ENCODE measurements around the gene PGBD1. TPM values are rescaled to one million over a fixed set of nuclear protein-coding genes. Genes with fewer than 3 reads are reported as not detected.
"Not testable (repeated sequence)": the region's sequence is repeated elsewhere in the genome, so short reads cannot be mapped to it uniquely, and the experiment has no call there.

PGBD1 gene
- total RNA-seq, 1 donor from 2014 or later = 3.0 TPM

DNA sequence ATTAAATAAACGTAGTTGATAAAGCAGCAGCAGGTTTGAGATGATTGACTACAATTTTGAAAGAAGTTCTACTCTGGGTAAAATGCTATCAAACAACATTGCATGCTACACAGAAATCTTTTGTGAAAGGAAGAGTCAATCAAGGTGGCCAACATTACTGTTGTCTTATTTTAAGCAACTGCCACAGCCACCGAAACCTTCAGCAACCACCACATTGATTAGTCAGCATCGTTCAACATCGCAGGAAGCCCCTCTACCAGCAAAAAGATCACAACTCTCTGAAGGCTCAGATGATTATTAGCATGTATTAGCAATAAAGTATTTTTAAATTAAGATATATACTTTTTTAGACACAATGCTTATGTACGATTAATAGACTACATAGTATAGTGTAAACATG is 14.0 kb downstream of the PGBD1 start:
- H3K27me3 ChIP-seq = no peaks in the 10 kb centered on the region
- H3K9me3 ChIP-seq = peaks cover 0 to 3% of the 10 kb centered on the region in 2 donors
- no peaks in the 10 kb centered on the region for H3K4me1 ChIP-seq
- DNase-seq (ENCODE audit: low spot score in 2 of 2) = no peak
- TF ChIP-seq, protein P1, sequence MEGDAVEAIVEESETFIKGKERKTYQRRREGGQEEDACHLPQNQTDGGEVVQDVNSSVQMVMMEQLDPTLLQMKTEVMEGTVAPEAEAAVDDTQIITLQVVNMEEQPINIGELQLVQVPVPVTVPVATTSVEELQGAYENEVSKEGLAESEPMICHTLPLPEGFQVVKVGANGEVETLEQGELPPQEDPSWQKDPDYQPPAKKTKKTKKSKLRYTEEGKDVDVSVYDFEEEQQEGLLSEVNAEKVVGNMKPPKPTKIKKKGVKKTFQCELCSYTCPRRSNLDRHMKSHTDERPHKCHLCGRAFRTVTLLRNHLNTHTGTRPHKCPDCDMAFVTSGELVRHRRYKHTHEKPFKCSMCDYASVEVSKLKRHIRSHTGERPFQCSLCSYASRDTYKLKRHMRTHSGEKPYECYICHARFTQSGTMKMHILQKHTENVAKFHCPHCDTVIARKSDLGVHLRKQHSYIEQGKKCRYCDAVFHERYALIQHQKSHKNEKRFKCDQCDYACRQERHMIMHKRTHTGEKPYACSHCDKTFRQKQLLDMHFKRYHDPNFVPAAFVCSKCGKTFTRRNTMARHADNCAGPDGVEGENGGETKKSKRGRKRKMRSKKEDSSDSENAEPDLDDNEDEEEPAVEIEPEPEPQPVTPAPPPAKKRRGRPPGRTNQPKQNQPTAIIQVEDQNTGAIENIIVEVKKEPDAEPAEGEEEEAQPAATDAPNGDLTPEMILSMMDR (IDR thresholded peaks at IDR 0.05) = no peak
- H3K4me3 ChIP-seq = no peak overlapping the region
- intact Hi-C loops (cut with DNase I) = no loop called here
- no peak overlapping the region for H3K27ac ChIP-seq
- H3K36me3 ChIP-seq = peaks cover 16 to 18% of the 10 kb centered on the region in 2 donors

DNA sequence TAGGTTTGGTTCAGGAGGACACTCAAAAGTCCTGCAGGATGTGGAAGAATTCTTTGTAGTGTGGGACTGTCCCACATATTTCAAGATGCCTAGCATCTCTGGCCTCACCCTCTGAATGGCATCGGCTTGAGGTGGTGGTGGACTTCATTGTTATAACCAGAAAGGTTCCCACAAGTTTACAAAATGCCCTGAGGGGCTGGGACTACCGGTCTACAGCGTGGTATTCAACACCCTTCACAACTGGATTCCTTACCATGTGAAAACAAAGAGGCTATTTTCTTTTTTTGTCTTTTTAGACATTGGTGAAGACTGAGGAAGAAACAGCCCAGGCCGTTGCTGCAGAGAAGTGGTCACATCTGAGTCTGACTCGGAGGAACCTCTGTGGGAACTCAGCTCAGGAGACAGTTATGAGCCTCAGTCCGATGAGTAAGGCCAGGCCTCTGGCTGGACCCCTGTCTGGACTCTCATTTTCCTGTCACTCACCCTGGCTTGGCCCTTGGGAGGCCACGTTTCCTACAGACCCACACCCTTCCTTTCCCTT is 15.2 kb downstream of the PGBD1 start:
- H3K9me3 ChIP-seq = no peaks in the 10 kb centered on the region
- TF ChIP-seq, protein P1 (IDR thresholded peaks at IDR 0.05) = no peak
- no peaks in the 10 kb centered on the region for H3K4me1 ChIP-seq
- no peak overlapping the region for H3K27ac ChIP-seq
- H3K4me3 ChIP-seq = no peak overlapping the region
- no peaks in the 10 kb centered on the region for H3K27me3 ChIP-seq
- intact Hi-C loops (cut with DNase I) = no loop called here
- DNase-seq (ENCODE audit: low spot score in 2 of 2) = no peak
- peaks cover 25 to 29% of the 10 kb centered on the region in 2 donors for H3K36me3 ChIP-seq

DNA sequence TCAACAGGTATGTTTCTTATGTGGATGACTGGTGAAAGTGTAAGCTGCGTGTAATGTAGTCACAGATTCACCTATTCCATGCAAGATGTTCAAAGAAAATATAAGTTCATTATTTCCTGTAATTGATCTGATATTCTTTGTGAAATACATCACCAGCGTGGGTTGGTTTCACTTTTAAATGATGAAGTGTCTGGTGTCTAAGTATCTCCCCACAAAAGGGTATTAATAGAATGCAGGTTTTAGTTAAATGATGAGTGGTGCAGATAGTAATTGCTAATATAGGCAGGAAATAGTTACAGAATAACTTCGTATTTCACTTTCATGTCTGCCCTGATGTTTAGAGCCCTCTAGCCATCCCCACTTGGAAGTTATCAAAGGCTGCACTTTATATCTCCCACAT is 22.2 kb downstream of the PGBD1 start:
- DNase-seq (ENCODE audit: low spot score in 2 of 2) = no peak
- H3K9me3 ChIP-seq = peaks cover 0 to 8% of the 10 kb centered on the region in 2 donors
- H3K27me3 ChIP-seq = no peaks in the 10 kb centered on the region
- TF ChIP-seq, protein P1 (IDR thresholded peaks at IDR 0.05) = no peak
- peaks cover 8 to 18% of the 10 kb centered on the region in 2 donors for H3K36me3 ChIP-seq
- no peak overlapping the region for H3K4me3 ChIP-seq
- intact Hi-C loops (cut with DNase I) = no loop called here
- H3K4me1 ChIP-seq = no peaks in the 10 kb centered on the region
- no peak overlapping the region for H3K27ac ChIP-seq

DNA sequence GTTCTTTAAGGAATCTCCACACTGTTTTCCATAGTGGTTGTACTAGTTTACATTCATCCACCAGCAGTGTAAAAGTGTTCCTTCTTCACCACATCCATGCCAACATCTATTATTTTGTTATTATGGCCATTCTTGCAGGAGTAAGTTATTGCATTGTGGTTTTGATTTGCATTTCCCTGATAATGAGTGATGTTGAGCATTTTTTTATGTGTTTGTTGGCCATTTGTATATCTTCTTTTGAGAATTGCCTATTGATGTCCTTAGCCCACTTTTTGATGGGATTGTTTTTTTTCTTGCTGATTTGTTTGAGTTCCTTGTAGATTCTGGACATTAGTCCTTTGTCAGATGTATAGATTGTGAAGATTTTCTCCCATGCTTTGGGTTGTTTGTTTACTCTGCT is 25.0 kb downstream of the PGBD1 start:
- H3K27me3 ChIP-seq; H3K4me1 ChIP-seq; H3K36me3 ChIP-seq; H3K4me3 ChIP-seq; H3K27ac ChIP-seq; DNase-seq (ENCODE audit: low spot score in 2 of 2); intact Hi-C loops (cut with DNase I): not testable (repeated sequence)
- peaks cover 0 to 24% of the 10 kb centered on the region in 2 donors for H3K9me3 ChIP-seq

DNA sequence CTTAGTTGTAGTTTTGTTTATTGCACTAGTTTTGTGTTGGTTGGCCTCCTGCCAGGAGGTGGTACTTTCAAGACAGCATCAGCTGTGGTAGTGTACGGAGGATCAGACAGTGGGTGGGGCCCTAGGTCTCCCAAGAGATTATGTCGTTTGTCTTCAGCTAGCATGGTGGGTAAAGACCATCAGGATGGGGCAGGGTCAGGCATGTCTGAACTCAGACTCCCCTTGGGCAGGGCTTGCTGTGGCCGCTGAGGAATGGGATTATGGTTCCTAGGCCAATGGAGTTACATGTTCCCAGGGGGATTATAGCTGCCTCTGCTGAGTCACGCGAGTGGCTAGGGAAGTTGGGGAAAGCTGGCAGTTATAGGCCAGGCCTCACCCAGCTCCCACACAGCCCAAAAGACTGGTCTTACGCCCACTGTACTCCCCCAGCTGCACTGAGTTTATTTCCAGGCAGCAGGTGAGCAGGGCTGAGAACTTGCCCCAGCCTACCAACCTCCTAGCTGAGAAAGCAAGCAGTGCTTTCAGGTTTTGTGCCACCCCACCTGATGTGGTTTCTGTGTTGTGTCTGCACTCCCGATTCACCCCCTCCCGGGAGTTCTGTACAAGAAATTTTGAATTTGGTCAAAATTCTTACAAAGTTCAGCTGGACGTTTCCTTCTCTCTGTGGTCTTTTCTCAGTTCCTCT is 29.9 kb downstream of the PGBD1 start:
- no peak for DNase-seq (ENCODE audit: low spot score in 2 of 2)
- Histone ChIP-seq H3K4me1 (no peaks in the 10 kb centered on the region), H3K36me3 (peaks cover 7 to 12% of the 10 kb centered on the region in 2 donors), H3K27ac (no peak overlapping the region), H3K4me3 (no peak overlapping the region), H3K9me3 (peaks cover 0 to 24% of the 10 kb centered on the region in 2 donors), H3K27me3 (no peaks in the 10 kb centered on the region)
- intact Hi-C loops (cut with DNase I) = no loop called here
- TF ChIP-seq, protein P1 (IDR thresholded peaks at IDR 0.05) = no peak

DNA sequence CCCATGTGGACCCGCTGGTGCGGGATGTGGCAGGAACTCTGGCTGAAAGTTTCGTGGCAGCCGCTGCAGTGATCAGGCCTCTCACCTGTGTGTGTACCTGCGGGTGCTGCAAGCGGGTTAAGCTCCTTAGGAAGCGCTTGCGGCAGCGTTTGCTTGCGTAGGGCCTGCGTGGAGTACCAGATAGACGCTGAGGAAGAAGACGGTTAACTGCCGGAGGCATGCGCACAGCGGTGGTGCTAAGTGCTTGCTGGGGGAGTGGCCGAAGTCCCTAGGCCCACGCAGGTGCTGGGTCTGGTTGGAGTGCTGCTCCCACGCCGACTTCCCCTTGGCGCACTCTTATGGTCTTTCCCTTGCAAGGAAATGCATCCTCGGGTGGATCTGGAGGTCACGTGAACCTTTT is 31.6 kb downstream of the PGBD1 start:
- Histone ChIP-seq H3K27me3 (no peaks in the 10 kb centered on the region), H3K27ac (no peak overlapping the region)

More for the DNA sequence above, 31.6 kb downstream of the PGBD1 start:
- intact Hi-C loops (cut with DNase I) = no loop called here
- Histone ChIP-seq H3K9me3 (peaks cover 0 to 18% of the 10 kb centered on the region in 2 donors), H3K4me3 (no peak overlapping the region), H3K36me3 (peaks cover 7 to 12% of the 10 kb centered on the region in 2 donors), H3K4me1 (no peaks in the 10 kb centered on the region)
- TF ChIP-seq, protein P1 (IDR thresholded peaks at IDR 0.05) = no peak
- no peak for DNase-seq (ENCODE audit: low spot score in 2 of 2)

All from ascending aorta (tissue), 2 donors.